Measurements from ENCODE around the gene PANX1.

- TF ChIP-seq CTCF (IDR thresholded peaks at IDR 0.05; ENCODE audit: low read depth, low read length) (no peak), EZH2phosphoT487 (IDR thresholded peaks at IDR 0.05; ENCODE audit: low read depth) (no peak)
These were observed 16.0 kb downstream of the PANX1 start for GRCh38 chr11:94144664-94145063.
